Tibial nerve (tissue), 4 donors: ENCODE measurements around the gene HSD17B14.
"Not testable (repeated sequence)": the region's sequence is repeated elsewhere in the genome, so short reads cannot be mapped to it uniquely, and the experiment has no call there.

Source experiments
- CTCF ChIP-seq, 5 experiments: fragments of 200-600 bp in 3 of 5; fragments of 450-650 bp in 2 of 5; sonication (generic) in 3 of 5; IDR thresholded peaks; one replicate each; pipeline ENCODE4 v1.5.1; 2016 to 2019; ENCODE audit warnings: antibody characterized with exemption in 5 of 5, mild to moderate bottlenecking in 3 of 5, moderate library complexity in 2 of 5
- EP300 ChIP-seq, 2 donors: sonication (generic); formaldehyde crosslinking; IDR thresholded peaks; one replicate each; pipeline ENCODE4 v1.6.1; 2017; ENCODE audit warnings: antibody characterized with exemption in 2 of 2, mild to moderate bottlenecking in 1 of 2
- POLR2A ChIP-seq, 2 donors: fragments of 450-650 bp; IDR thresholded peaks; one replicate each; pipeline ENCODE4 v1.6.1; 2017; ENCODE audit warnings: antibody characterized with exemption in 2 of 2, mild to moderate bottlenecking in 2 of 2, moderate library complexity in 2 of 2

- not testable (repeated sequence) for TF ChIP-seq CTCF, EP300, POLR2A (IDR thresholded peaks at IDR 0.05)
Observed at GRCh38 chr19:48787331-48787730, 49.0 kb downstream of the HSD17B14 start.
